GM13977 (cell line): ENCODE measurements around the gene PTCD3.

Source experiments
- DNase-seq: peaks from one replicate; pipeline ENCODE4 v3.0.0; 2012; ENCODE audit warnings: low spot score
- CTCF ChIP-seq: IDR thresholded peaks from 2 replicates; pipeline ENCODE4 v1.5.1; 2012; ENCODE audit warnings: mild to moderate bottlenecking, control low read depth; ENCODE audit not compliant: insufficient read depth; ENCODE audit errors: extremely low read depth, missing control alignments
- in situ Hi-C: fragments of 300-500 bp; cut with MboI; formaldehyde crosslinking; loops from one replicate; pipeline ENCODE4 v1.12.0; 2022; ENCODE audit warnings: low sequenced_read_pairs, low pct_unique_long_range_greater_than_20kb, mixed read lengths, inconsistent platforms; ENCODE audit not compliant: unreplicated experiment

The PTCD3 gene

GRCh38 chr2:86140969-86141392 lies 34.9 kb downstream of the PTCD3 start:
- DNase-seq: no peak
- no peak for TF ChIP-seq CTCF
- in situ Hi-C loops: no loop called here

GRCh38 chr2:86142436-86143257 lies 36.6 kb downstream of the PTCD3 start:
- DNase-seq: no peak
- in situ Hi-C loops: no loop called here
- TF ChIP-seq CTCF: no peak

- TF ChIP-seq CTCF: no peak
- in situ Hi-C loops: no loop called here
- DNase-seq: no peak
Measured at GRCh38 chr2:86143307-86143706, 37.3 kb downstream of the PTCD3 start.

- no peak for TF ChIP-seq CTCF
- in situ Hi-C loops: no loop called here
- no peak for DNase-seq
Measured at GRCh38 chr2:86143926-86144685, 38.1 kb downstream of the PTCD3 start.

GRCh38 chr2:86147793-86148192 lies 41.8 kb downstream of the PTCD3 start:
- DNase-seq: no peak
- in situ Hi-C loops: no loop called here
- TF ChIP-seq CTCF: no peak

GRCh38 chr2:86150502-86150901 lies 44.5 kb downstream of the PTCD3 start:
- DNase-seq: no peak
- in situ Hi-C loops: no loop called here
- TF ChIP-seq CTCF: no peak
